Measurements from ENCODE around the gene GADL1. TPM values are rescaled to one million over a fixed set of nuclear protein-coding genes. Genes with fewer than 3 reads are reported as not detected.

GADL1 gene
- total and polyA plus RNA-seq, 4 donors, result 0.01 to 2.4 (median 0.05) TPM

- Histone ChIP-seq H3K9me3 (ENCODE audit: control insufficient read depth in 4 of 4, insufficient read depth in 3 of 4, low read length in 3 of 4) (no peaks in the 10 kb centered on the region), H3K4me3 (no peak overlapping the region), H3K9ac (ENCODE audit: insufficient read depth in 1 of 2, low read length in 2 of 2) (no peak overlapping the region), H3K4me1 (ENCODE audit: control insufficient read depth in 5 of 5, insufficient read depth in 5 of 5, low read length in 5 of 5) (peaks cover 11 to 40% (median 21%) of the 10 kb centered on the region in 5 donors), H3K27ac (ENCODE audit: low read depth in 1 of 2, low read length in 1 of 2) (no peak overlapping the region), H3K36me3 (ENCODE audit: control insufficient read depth in 4 of 4, insufficient read depth in 4 of 4, low read length in 4 of 4) (peaks cover 15 to 43% (median 24%) of the 10 kb centered on the region in 4 donors), H3K27me3 (ENCODE audit: control insufficient read depth in 3 of 3, insufficient read depth in 3 of 3, low read length in 2 of 3) (no peaks in the 10 kb centered on the region)
- ATAC-seq (ENCODE audit: insufficient read depth, low FRiP score) (peak; percentile 86), DNase-seq (peak; percentile 58 to 87 (median 81))
- WGBS, 2 donors, result 4 to 6% methylated on average over 2 of the region's 2 CpGs
- peak; percentile 81 for TF ChIP-seq CTCF (IDR thresholded peaks at IDR 0.05; ENCODE audit: control extremely low read depth, extremely low read depth)
Observed at GRCh38 chr3:30693470-30694120, 200.9 kb downstream of the GADL1 start.

- H3K27me3 ChIP-seq (ENCODE audit: control insufficient read depth in 3 of 3, insufficient read depth in 3 of 3, low read length in 2 of 3), result no peaks in the 10 kb centered on the region
- H3K4me1 ChIP-seq (ENCODE audit: control insufficient read depth in 5 of 5, insufficient read depth in 5 of 5, low read length in 5 of 5), result peaks cover 12 to 44% (median 23%) of the 10 kb centered on the region in 5 donors
- no peak overlapping the region for H3K9ac ChIP-seq (ENCODE audit: insufficient read depth in 1 of 2, low read length in 2 of 2)
- H3K4me3 ChIP-seq, result no peak overlapping the region
- no peak for DNase-seq
- peak overlapping the region in 1 of 2 donors; percentile 76 for H3K27ac ChIP-seq (ENCODE audit: low read depth in 1 of 2, low read length in 1 of 2)
- no peak for TF ChIP-seq CTCF (IDR thresholded peaks at IDR 0.05; ENCODE audit: control extremely low read depth, extremely low read depth)
- peaks cover 20 to 43% (median 30%) of the 10 kb centered on the region in 4 donors for H3K36me3 ChIP-seq (ENCODE audit: control insufficient read depth in 4 of 4, insufficient read depth in 4 of 4, low read length in 4 of 4)
- no peak for ATAC-seq (ENCODE audit: insufficient read depth, low FRiP score)
- H3K9me3 ChIP-seq (ENCODE audit: control insufficient read depth in 4 of 4, insufficient read depth in 3 of 4, low read length in 3 of 4), result no peaks in the 10 kb centered on the region
- 72 to 75% methylated on average over 3 of the region's 3 CpGs for WGBS, 2 donors
Observed at GRCh38 chr3:30692498-30693130, 201.8 kb downstream of the GADL1 start.

DNA sequence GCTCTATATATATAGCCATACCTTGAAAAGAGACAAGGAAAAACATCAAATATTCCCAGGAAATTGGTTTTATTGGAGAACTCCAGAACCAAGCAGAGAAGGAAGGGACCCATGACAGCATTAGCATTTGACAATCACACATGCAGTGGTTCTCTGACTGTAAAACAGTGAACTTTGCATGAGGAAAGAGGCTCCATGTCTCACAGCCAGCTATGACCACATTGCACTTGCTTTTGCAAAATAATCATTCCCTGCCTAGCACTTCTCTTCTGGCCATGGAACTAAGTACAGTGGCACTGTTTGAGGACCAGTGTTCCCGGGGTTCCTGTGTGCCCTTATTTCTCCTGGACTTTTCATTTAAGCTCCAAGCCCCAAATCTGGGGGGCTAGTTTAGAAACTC is 202.5 kb downstream of the GADL1 start:
- Histone ChIP-seq H3K27ac (ENCODE audit: low read depth in 1 of 2, low read length in 1 of 2) (no peak overlapping the region), H3K27me3 (ENCODE audit: control insufficient read depth in 3 of 3, insufficient read depth in 3 of 3, low read length in 2 of 3) (no peaks in the 10 kb centered on the region), H3K4me3 (no peak overlapping the region), H3K4me1 (ENCODE audit: control insufficient read depth in 5 of 5, insufficient read depth in 5 of 5, low read length in 5 of 5) (peaks cover 12 to 44% (median 23%) of the 10 kb centered on the region in 5 donors), H3K9ac (ENCODE audit: insufficient read depth in 1 of 2, low read length in 2 of 2) (no peak overlapping the region), H3K9me3 (ENCODE audit: control insufficient read depth in 4 of 4, insufficient read depth in 3 of 4, low read length in 3 of 4) (no peaks in the 10 kb centered on the region), H3K36me3 (ENCODE audit: control insufficient read depth in 4 of 4, insufficient read depth in 4 of 4, low read length in 4 of 4) (peaks cover 20 to 42% (median 30%) of the 10 kb centered on the region in 4 donors)
- ATAC-seq (ENCODE audit: insufficient read depth, low FRiP score) (no peak), DNase-seq (no peak)
- WGBS, 2 donors, result 84 to 88% methylated on average over 1 of the region's 1 CpG
- TF ChIP-seq CTCF (IDR thresholded peaks at IDR 0.05; ENCODE audit: control extremely low read depth, extremely low read depth), result no peak

Measured in lung (tissue), 12 donors.